CD8-positive, alpha-beta memory T cell (primary cell): Measurements from ENCODE around the gene TNFRSF25. TPM values are rescaled to one million over a fixed set of nuclear protein-coding genes. Genes with fewer than 3 reads are reported as not detected.

Experiments
- CTCF ChIA-PET: fragments of 350-600 bp; sonication (Branson Sonifier 250); formaldehyde crosslinking; loops from one replicate; lab custom pipeline; 2021; ENCODE audit warnings: antibody characterized with exemption; lab: Charles Lee
- POLR2A ChIA-PET: fragments of 350-600 bp; sonication (Branson Sonifier 250); formaldehyde crosslinking; loops from one replicate; lab custom pipeline; 2021; ENCODE audit warnings: antibody characterized with exemption; lab: Charles Lee
- DNase-seq, 5 donors: peaks; one replicate each; pipeline versions ENCODE4 v3.0.0 to v3.0.0-alpha.2; 2020 to 2022; ENCODE audit warnings: mixed read lengths in 1 of 5
- H3K27ac ChIP-seq: one replicate; pipeline ENCODE4 v1.7.0; 2013; ENCODE audit warnings: low read depth, mild to moderate bottlenecking, low read length, moderate library complexity
- H3K27me3 ChIP-seq: 2 replicates; pipeline ENCODE4 v1.7.0; 2013; ENCODE audit warnings: low read length, mild to moderate bottlenecking; ENCODE audit not compliant: insufficient read depth, poor library complexity, severe bottlenecking
- H3K36me3 ChIP-seq: 2 replicates; pipeline ENCODE4 v1.7.0; 2013; ENCODE audit warnings: mild to moderate bottlenecking, low read length, moderate library complexity; ENCODE audit not compliant: insufficient read depth
- H3K4me1 ChIP-seq: 2 replicates; pipeline ENCODE4 v1.7.0; 2013; ENCODE audit warnings: mild to moderate bottlenecking, low read length, moderate library complexity; ENCODE audit not compliant: insufficient read depth
- H3K4me3 ChIP-seq: 2 replicates; pipeline ENCODE4 v1.7.0; 2013; ENCODE audit warnings: mild to moderate bottlenecking, low read length
- H3K9me3 ChIP-seq: 2 replicates; pipeline ENCODE4 v1.7.0; 2013; ENCODE audit warnings: mild to moderate bottlenecking, low read length
- H3K27ac Mint-ChIP-seq, 8 donors: one replicate each; pipeline ENCODE4 v1.8.0; 2020 to 2021; ENCODE audit warnings: mixed read lengths in 8 of 8, mild to moderate bottlenecking in 6 of 8, inconsistent platforms in 3 of 8, moderate library complexity in 3 of 8
- H3K27me3 Mint-ChIP-seq, 2 donors: one replicate each; pipeline ENCODE4 v1.8.0; 2020 to 2021; ENCODE audit warnings: mixed read lengths in 2 of 2, mild to moderate bottlenecking in 1 of 2, moderate library complexity in 1 of 2
- H3K36me3 Mint-ChIP-seq, 3 donors: one replicate each; pipeline ENCODE4 v1.8.0; 2020 to 2021; ENCODE audit warnings: mixed read lengths in 3 of 3, inconsistent platforms in 1 of 3, mild to moderate bottlenecking in 1 of 3
- H3K4me1 Mint-ChIP-seq, 3 donors: one replicate each; pipeline ENCODE4 v1.8.0; 2020 to 2021; ENCODE audit warnings: mixed read lengths in 3 of 3, inconsistent platforms in 1 of 3, mild to moderate bottlenecking in 1 of 3
- H3K4me3 Mint-ChIP-seq, 7 donors: one replicate each; pipeline ENCODE4 v1.8.0; 2020 to 2021; ENCODE audit warnings: mixed read lengths in 7 of 7, mild to moderate bottlenecking in 6 of 7, moderate library complexity in 4 of 7, inconsistent platforms in 2 of 7
- H3K9me3 Mint-ChIP-seq, 5 donors: one replicate each; pipeline ENCODE4 v1.8.0; 2020 to 2022; ENCODE audit warnings: mixed read lengths in 5 of 5, mild to moderate bottlenecking in 3 of 5, moderate library complexity in 2 of 5, inconsistent platforms in 1 of 5
- polyA plus RNA-seq: library from polyadenylated mRNA; unstranded; fragments of 300-500 nt; fragmentation: Illumina TruSeq; gene quantifications from one replicate; pipeline ENCODE4 v1.2.3, GENCODE V29; 2021
- total RNA-seq, 2 experiments: library from RNA; stranded (reverse); gene quantifications; one replicate each; pipeline ENCODE4 v1.2.3, GENCODE V29; 2021

The TNFRSF25 gene
- total and polyA plus RNA-seq, 3 experiments from 2014 or later, result 30.0 to 100 (median 90.8) TPM

GRCh38 chr1:6484826-6485167, 18.8 kb upstream of the TNFRSF25 start:
- Mint-ChIP-seq H3K36me3 (peaks cover 0 to 2% (median 0%) of the 10 kb centered on the region in 3 donors), H3K27me3 (peaks cover 13 to 25% of the 10 kb centered on the region in 2 donors), H3K27ac (no peak overlapping the region), H3K4me3 (no peak overlapping the region), H3K4me1 (peaks cover 4 to 11% (median 7%) of the 10 kb centered on the region in 3 donors), H3K9me3 (peaks cover 0 to 3% (median 0%) of the 10 kb centered on the region in 5 donors)
- H3K27me3 ChIP-seq, result peaks cover 13% of the 10 kb centered on the region
- no peak for DNase-seq
- no peak overlapping the region for H3K27ac ChIP-seq
- CTCF ChIA-PET, result interaction anchor here (0.8 to 1.4 kb wide), 3 partner anchors 8 to 161 kb away, joined by 3 to 5 read pairs (median 3); no protein-coding TSS in a partner anchor
- H3K36me3 ChIP-seq, result no peaks in the 10 kb centered on the region
- POLR2A ChIA-PET, result no interaction called here
- peaks cover 12% of the 10 kb centered on the region for H3K4me1 ChIP-seq
- H3K9me3 ChIP-seq, result no peaks in the 10 kb centered on the region
- no peak overlapping the region for H3K4me3 ChIP-seq

GRCh38 chr1:6483761-6484117, 17.8 kb upstream of the TNFRSF25 start:
- Histone ChIP-seq H3K27me3 (peaks cover 13% of the 10 kb centered on the region), H3K4me1 (peaks cover 12% of the 10 kb centered on the region), H3K36me3 (no peaks in the 10 kb centered on the region), H3K9me3 (no peaks in the 10 kb centered on the region), H3K27ac (no peak overlapping the region), H3K4me3 (no peak overlapping the region)
- Mint-ChIP-seq H3K27ac (peak overlapping the region in 1 of 8 donors; percentile 38), H3K9me3 (peaks cover 0 to 3% (median 0%) of the 10 kb centered on the region in 5 donors), H3K27me3 (peaks cover 13 to 25% of the 10 kb centered on the region in 2 donors), H3K4me3 (no peak overlapping the region), H3K4me1 (peaks cover 4 to 11% (median 7%) of the 10 kb centered on the region in 3 donors), H3K36me3 (peaks cover 0 to 2% (median 0%) of the 10 kb centered on the region in 3 donors)
- DNase-seq, result no peak
- CTCF ChIA-PET, result interaction anchor here (1.2 to 1.4 kb wide), 2 partner anchors 9 to 162 kb away, joined by 3 to 5 read pairs; no protein-coding TSS in a partner anchor
- POLR2A ChIA-PET, result no interaction called here

- Mint-ChIP-seq H3K27ac (peak overlapping the region in 1 of 8 donors; percentile 38), H3K4me1 (peaks cover 4 to 11% (median 7%) of the 10 kb centered on the region in 3 donors), H3K27me3 (peaks cover 12 to 25% of the 10 kb centered on the region in 2 donors), H3K4me3 (no peak overlapping the region), H3K9me3 (peaks cover 0 to 3% (median 0%) of the 10 kb centered on the region in 5 donors), H3K36me3 (peaks cover 0 to 2% (median 0%) of the 10 kb centered on the region in 3 donors)
- no peak for DNase-seq
- no peak overlapping the region for H3K27ac ChIP-seq
- no peaks in the 10 kb centered on the region for H3K36me3 ChIP-seq
- H3K9me3 ChIP-seq, result no peaks in the 10 kb centered on the region
- ChIA-PET CTCF (no interaction called here), POLR2A (no interaction called here)
- H3K27me3 ChIP-seq, result peaks cover 13% of the 10 kb centered on the region
- peaks cover 12% of the 10 kb centered on the region for H3K4me1 ChIP-seq
- H3K4me3 ChIP-seq, result no peak overlapping the region
Measured at GRCh38 chr1:6483017-6483760, 17.2 kb upstream of the TNFRSF25 start.

- ChIA-PET POLR2A (no interaction called here), CTCF (interaction anchor here (1.3 to 2.4 kb wide), 3 partner anchors 9 to 44 kb away, joined by 3 to 6 read pairs (median 5); no protein-coding TSS in a partner anchor)
- DNase-seq, result no peak
- H3K9me3 ChIP-seq, result no peaks in the 10 kb centered on the region
- peaks cover 0 to 3% (median 0%) of the 10 kb centered on the region in 5 donors for H3K9me3 Mint-ChIP-seq
- H3K4me1 ChIP-seq, result peaks cover 12% of the 10 kb centered on the region
- no peaks in the 10 kb centered on the region for H3K36me3 ChIP-seq
- peaks cover 12 to 16% of the 10 kb centered on the region in 2 donors for H3K27me3 Mint-ChIP-seq
- no peak overlapping the region for H3K4me3 ChIP-seq
- peaks cover 12% of the 10 kb centered on the region for H3K27me3 ChIP-seq
- H3K27ac Mint-ChIP-seq, result no peak overlapping the region
- H3K4me1 Mint-ChIP-seq, result peaks cover 4 to 11% (median 6%) of the 10 kb centered on the region in 3 donors
- no peaks in the 10 kb centered on the region for H3K36me3 Mint-ChIP-seq
- H3K4me3 Mint-ChIP-seq, result no peak overlapping the region
- H3K27ac ChIP-seq, result no peak overlapping the region
Measured at GRCh38 chr1:6481820-6482219, 15.8 kb upstream of the TNFRSF25 start.

GRCh38 chr1:6477039-6477820, 11.3 kb upstream of the TNFRSF25 start:
- Histone ChIP-seq H3K27me3 (no peaks in the 10 kb centered on the region), H3K4me1 (peaks cover 8% of the 10 kb centered on the region), H3K9me3 (no peaks in the 10 kb centered on the region), H3K36me3 (no peaks in the 10 kb centered on the region), H3K4me3 (no peak overlapping the region), H3K27ac (no peak overlapping the region)
- Mint-ChIP-seq H3K9me3 (peaks cover 0 to 3% (median 0%) of the 10 kb centered on the region in 5 donors), H3K4me1 (peaks cover 0 to 7% (median 0%) of the 10 kb centered on the region in 3 donors), H3K27ac (no peak overlapping the region), H3K27me3 (peaks cover 2 to 3% of the 10 kb centered on the region in 2 donors), H3K36me3 (no peaks in the 10 kb centered on the region), H3K4me3 (peak overlapping the region in 1 of 7 donors; percentile 52)
- no peak for DNase-seq
- POLR2A ChIA-PET, result no interaction called here
- CTCF ChIA-PET, result interaction anchor here (1.2 to 3.5 kb wide), 8 partner anchors 9 to 170 kb away, joined by 3 to 27 read pairs (median 6); partner anchors contain the start of gene TNFRSF25

GRCh38 chr1:6476483-6476882, 10.5 kb upstream of the TNFRSF25 start:
- Mint-ChIP-seq H3K4me3 (no peak overlapping the region), H3K27me3 (peaks cover 0 to 3% of the 10 kb centered on the region in 2 donors), H3K4me1 (peaks cover 0 to 7% (median 0%) of the 10 kb centered on the region in 3 donors), H3K27ac (no peak overlapping the region), H3K36me3 (no peaks in the 10 kb centered on the region), H3K9me3 (no peaks in the 10 kb centered on the region)
- ChIA-PET CTCF (interaction anchor here (0.8 to 3.5 kb wide), 12 partner anchors 8 to 170 kb away, joined by 3 to 27 read pairs (median 5); partner anchors contain the start of gene TNFRSF25), POLR2A (no interaction called here)
- Histone ChIP-seq H3K4me3 (no peak overlapping the region), H3K4me1 (peaks cover 8% of the 10 kb centered on the region), H3K27ac (no peak overlapping the region), H3K9me3 (no peaks in the 10 kb centered on the region), H3K27me3 (no peaks in the 10 kb centered on the region), H3K36me3 (no peaks in the 10 kb centered on the region)
- no peak for DNase-seq

GRCh38 chr1:6475381-6476133, 9.6 kb upstream of the TNFRSF25 start:
- Mint-ChIP-seq H3K4me3 (no peak overlapping the region), H3K27me3 (peaks cover 0 to 3% of the 10 kb centered on the region in 2 donors), H3K27ac (peak overlapping the region in 1 of 8 donors; percentile 93), H3K9me3 (no peaks in the 10 kb centered on the region), H3K4me1 (peaks cover 0 to 7% (median 0%) of the 10 kb centered on the region in 3 donors), H3K36me3 (no peaks in the 10 kb centered on the region)
- DNase-seq, result peak; percentile 67 to 86 (median 73)
- Histone ChIP-seq H3K4me1 (peaks cover 8% of the 10 kb centered on the region), H3K4me3 (no peak overlapping the region), H3K27ac (no peak overlapping the region), H3K36me3 (no peaks in the 10 kb centered on the region), H3K27me3 (no peaks in the 10 kb centered on the region), H3K9me3 (no peaks in the 10 kb centered on the region)
- CTCF ChIA-PET, result interaction anchor here (0.8 to 3.5 kb wide), 10 partner anchors 10 to 52 kb away, joined by 3 to 27 read pairs (median 6); partner anchors contain the start of gene TNFRSF25
- POLR2A ChIA-PET, result no interaction called here
